SK-N-SH treated with all-trans-retinoic acid at 6 μM for 48 hours (cell line): ENCODE results near the gene LDB1.

Experiments
- ATAC-seq: fragments of 200-7000 bp; cut with Tn5 transposase; 3 replicates; pipeline ENCODE4 v1.9.1; 2020; ENCODE audit warnings: mild to moderate bottlenecking, moderate library complexity
- ARNTL ChIP-seq: fragments of 450-650 bp; formaldehyde crosslinking; IDR thresholded peaks from 2 replicates; pipeline ENCODE4 v1.5.0; 2020; ENCODE audit warnings: low read depth, mild to moderate bottlenecking, moderate library complexity, borderline replicate concordance
- CSDC2 ChIP-seq: fragments of 250-450 bp; sonication (Bioruptor Pico); IDR thresholded peaks from 2 replicates; pipeline ENCODE4 v1.5.0; 2020; ENCODE audit warnings: mild to moderate bottlenecking, moderate library complexity
- CSRNP3 ChIP-seq: fragments of 250-450 bp; sonication (Bioruptor Pico); IDR thresholded peaks from 2 replicates; pipeline ENCODE4 v1.5.1; 2021; ENCODE audit warnings: mild to moderate bottlenecking, moderate library complexity
- ESRRG ChIP-seq: fragments of 250-450 bp; sonication (Bioruptor Pico); IDR thresholded peaks from 2 replicates; pipeline ENCODE4 v1.6.1; 2021; ENCODE audit warnings: mild to moderate bottlenecking
- ISL1 ChIP-seq: fragments of 250-450 bp; sonication (Bioruptor Pico); IDR thresholded peaks from 2 replicates; pipeline ENCODE4 v2.1.2; 2022; ENCODE audit warnings: mild to moderate bottlenecking, moderate library complexity
- PATZ1 ChIP-seq: fragments of 250-450 bp; sonication (Bioruptor Pico); IDR thresholded peaks from 2 replicates; pipeline ENCODE4 v1.8.0; 2020; ENCODE audit warnings: mild to moderate bottlenecking, moderate library complexity, borderline replicate concordance
- PPARA ChIP-seq: fragments of 250-450 bp; sonication (Bioruptor Pico); IDR thresholded peaks from 2 replicates; pipeline ENCODE4 v1.5.0; 2020; ENCODE audit warnings: mild to moderate bottlenecking, borderline replicate concordance
- RARB ChIP-seq: fragments of 250-450 bp; sonication (Bioruptor Pico); IDR thresholded peaks from 2 replicates; pipeline ENCODE4 v1.8.0; 2021; ENCODE audit warnings: mild to moderate bottlenecking, moderate library complexity
- SNAI2 ChIP-seq: fragments of 250-450 bp; sonication (Bioruptor Pico); IDR thresholded peaks from 2 replicates; pipeline ENCODE4 v1.5.0; 2020; ENCODE audit warnings: mild to moderate bottlenecking, moderate library complexity
- TCF4 ChIP-seq: fragments of 250-450 bp; sonication (Bioruptor Pico); IDR thresholded peaks from 2 replicates; pipeline ENCODE4 v1.8.0; 2021; ENCODE audit warnings: mild to moderate bottlenecking, moderate library complexity, borderline replicate concordance
- ZFP3 ChIP-seq: fragments of 250-450 bp; sonication (Bioruptor Pico); IDR thresholded peaks from 2 replicates; pipeline ENCODE4 v1.5.0; 2020; ENCODE audit warnings: mild to moderate bottlenecking, moderate library complexity
- ZFP30 ChIP-seq: fragments of 450-650 bp; formaldehyde crosslinking; IDR thresholded peaks from 2 replicates; pipeline ENCODE4 v1.5.0; 2022; ENCODE audit warnings: mild to moderate bottlenecking, moderate library complexity
- ZNF565 ChIP-seq: fragments of 450-650 bp; formaldehyde crosslinking; conservative IDR thresholded peaks from 2 replicates; pipeline ENCODE4 v1.5.0; 2020; ENCODE audit warnings: low read depth, mild to moderate bottlenecking, moderate library complexity
- ZNF70 ChIP-seq: fragments of 450-650 bp; formaldehyde crosslinking; IDR thresholded peaks from 2 replicates; pipeline ENCODE4 v1.5.0; 2020; ENCODE audit warnings: mild to moderate bottlenecking, moderate library complexity
- ZNF8 ChIP-seq: fragments of 450-650 bp; formaldehyde crosslinking; IDR thresholded peaks from 2 replicates; pipeline ENCODE4 v1.5.0; 2020; ENCODE audit warnings: mild to moderate bottlenecking, moderate library complexity
- TF ChIP-seq, protein P1 (sequence below): fragments of 250-450 bp; sonication (Bioruptor Pico); IDR thresholded peaks from 2 replicates; pipeline ENCODE4 v1.5.0; 2020; ENCODE audit warnings: mild to moderate bottlenecking, moderate library complexity
- TF ChIP-seq, protein P2 (sequence below): fragments of 250-450 bp; sonication (Bioruptor Pico); IDR thresholded peaks from 2 replicates; pipeline ENCODE4 v1.5.1; 2020; ENCODE audit warnings: low read depth, mild to moderate bottlenecking, moderate library complexity
- TF ChIP-seq, protein P3 (sequence below): fragments of 250-450 bp; sonication (Bioruptor Pico); IDR thresholded peaks from 2 replicates; pipeline ENCODE4 v1.8.0; 2021; ENCODE audit warnings: low read depth, mild to moderate bottlenecking, moderate library complexity, borderline replicate concordance

Gene LDB1

GRCh38 chr10:102064868-102065560, 55.2 kb downstream of the LDB1 start, which contains the start of gene HPS6:
Gene HPS6, plus strand, starts transcription at chr10:102065349. Its CDS starts 126 bp downstream, at chr10:102065475.
- ATAC-seq, result peak; percentile 99
- TF ChIP-seq, protein P1, sequence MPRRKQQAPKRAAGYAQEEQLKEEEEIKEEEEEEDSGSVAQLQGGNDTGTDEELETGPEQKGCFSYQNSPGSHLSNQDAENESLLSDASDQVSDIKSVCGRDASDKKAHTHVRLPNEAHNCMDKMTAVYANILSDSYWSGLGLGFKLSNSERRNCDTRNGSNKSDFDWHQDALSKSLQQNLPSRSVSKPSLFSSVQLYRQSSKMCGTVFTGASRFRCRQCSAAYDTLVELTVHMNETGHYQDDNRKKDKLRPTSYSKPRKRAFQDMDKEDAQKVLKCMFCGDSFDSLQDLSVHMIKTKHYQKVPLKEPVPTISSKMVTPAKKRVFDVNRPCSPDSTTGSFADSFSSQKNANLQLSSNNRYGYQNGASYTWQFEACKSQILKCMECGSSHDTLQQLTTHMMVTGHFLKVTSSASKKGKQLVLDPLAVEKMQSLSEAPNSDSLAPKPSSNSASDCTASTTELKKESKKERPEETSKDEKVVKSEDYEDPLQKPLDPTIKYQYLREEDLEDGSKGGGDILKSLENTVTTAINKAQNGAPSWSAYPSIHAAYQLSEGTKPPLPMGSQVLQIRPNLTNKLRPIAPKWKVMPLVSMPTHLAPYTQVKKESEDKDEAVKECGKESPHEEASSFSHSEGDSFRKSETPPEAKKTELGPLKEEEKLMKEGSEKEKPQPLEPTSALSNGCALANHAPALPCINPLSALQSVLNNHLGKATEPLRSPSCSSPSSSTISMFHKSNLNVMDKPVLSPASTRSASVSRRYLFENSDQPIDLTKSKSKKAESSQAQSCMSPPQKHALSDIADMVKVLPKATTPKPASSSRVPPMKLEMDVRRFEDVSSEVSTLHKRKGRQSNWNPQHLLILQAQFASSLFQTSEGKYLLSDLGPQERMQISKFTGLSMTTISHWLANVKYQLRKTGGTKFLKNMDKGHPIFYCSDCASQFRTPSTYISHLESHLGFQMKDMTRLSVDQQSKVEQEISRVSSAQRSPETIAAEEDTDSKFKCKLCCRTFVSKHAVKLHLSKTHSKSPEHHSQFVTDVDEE (CRISPR knock-in tag), result peak; percentile 63; the same call in 1 of the 2 replicates
- TF ChIP-seq ZNF565 (CRISPR knock-in tag), result no peak

GRCh38 chr10:102064503-102064867, 55.7 kb downstream of the LDB1 start:
- no peak for TF ChIP-seq ZFP3 (CRISPR knock-in tag)
- no peak for TF ChIP-seq ISL1 (CRISPR knock-in tag)
- TF ChIP-seq CSRNP3, result no peak
- TF ChIP-seq, protein P2, sequence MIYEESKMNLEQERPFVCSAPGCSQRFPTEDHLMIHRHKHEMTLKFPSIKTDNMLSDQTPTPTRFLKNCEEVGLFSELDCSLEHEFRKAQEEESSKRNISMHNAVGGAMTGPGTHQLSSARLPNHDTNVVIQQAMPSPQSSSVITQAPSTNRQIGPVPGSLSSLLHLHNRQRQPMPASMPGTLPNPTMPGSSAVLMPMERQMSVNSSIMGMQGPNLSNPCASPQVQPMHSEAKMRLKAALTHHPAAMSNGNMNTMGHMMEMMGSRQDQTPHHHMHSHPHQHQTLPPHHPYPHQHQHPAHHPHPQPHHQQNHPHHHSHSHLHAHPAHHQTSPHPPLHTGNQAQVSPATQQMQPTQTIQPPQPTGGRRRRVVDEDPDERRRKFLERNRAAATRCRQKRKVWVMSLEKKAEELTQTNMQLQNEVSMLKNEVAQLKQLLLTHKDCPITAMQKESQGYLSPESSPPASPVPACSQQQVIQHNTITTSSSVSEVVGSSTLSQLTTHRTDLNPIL, result no peak

DNA sequence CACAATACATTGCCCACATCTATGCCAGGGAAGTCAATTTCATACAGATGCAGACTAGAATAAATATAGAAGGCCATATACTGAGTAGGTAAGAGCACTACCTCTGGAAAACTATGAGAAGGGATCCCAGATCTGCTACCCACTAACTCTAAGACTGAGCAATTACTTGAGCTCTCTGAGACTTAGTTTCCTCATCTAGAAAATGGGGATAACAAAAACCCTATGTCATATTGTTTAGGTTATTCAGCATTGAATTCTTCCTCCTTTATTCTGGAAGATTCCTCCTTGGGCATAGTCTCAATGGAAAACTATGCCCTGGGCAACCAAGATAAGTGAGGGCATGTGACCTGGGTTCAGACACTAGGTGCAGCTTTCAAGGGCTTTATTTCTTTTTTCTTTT, 60.2 kb downstream of the LDB1 start:
- ATAC-seq, result no peak
- no peak for TF ChIP-seq ZNF70 (CRISPR knock-in tag)
- TF ChIP-seq, protein P1 (CRISPR knock-in tag), result no peak
- no peak for TF ChIP-seq PATZ1
- TF ChIP-seq CSDC2, result no peak
- TF ChIP-seq, protein P3, sequence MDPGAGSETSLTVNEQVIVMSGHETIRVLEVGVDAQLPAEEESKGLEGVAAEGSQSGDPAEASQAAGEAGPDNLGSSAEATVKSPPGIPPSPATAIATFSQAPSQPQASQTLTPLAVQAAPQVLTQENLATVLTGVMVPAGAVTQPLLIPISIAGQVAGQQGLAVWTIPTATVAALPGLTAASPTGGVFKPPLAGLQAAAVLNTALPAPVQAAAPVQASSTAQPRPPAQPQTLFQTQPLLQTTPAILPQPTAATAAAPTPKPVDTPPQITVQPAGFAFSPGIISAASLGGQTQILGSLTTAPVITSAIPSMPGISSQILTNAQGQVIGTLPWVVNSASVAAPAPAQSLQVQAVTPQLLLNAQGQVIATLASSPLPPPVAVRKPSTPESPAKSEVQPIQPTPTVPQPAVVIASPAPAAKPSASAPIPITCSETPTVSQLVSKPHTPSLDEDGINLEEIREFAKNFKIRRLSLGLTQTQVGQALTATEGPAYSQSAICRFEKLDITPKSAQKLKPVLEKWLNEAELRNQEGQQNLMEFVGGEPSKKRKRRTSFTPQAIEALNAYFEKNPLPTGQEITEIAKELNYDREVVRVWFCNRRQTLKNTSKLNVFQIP (CRISPR knock-in tag), result no peak
- no peak for TF ChIP-seq ESRRG (CRISPR knock-in tag)
- no peak for TF ChIP-seq ZFP30 (CRISPR knock-in tag)
- no peak for TF ChIP-seq ZFP3 (CRISPR knock-in tag)
- TF ChIP-seq ISL1 (CRISPR knock-in tag), result no peak
- no peak for TF ChIP-seq ARNTL
- TF ChIP-seq CSRNP3, result no peak
- TF ChIP-seq TCF4, result no peak
- TF ChIP-seq SNAI2 (CRISPR knock-in tag), result no peak
- no peak for TF ChIP-seq ZNF8 (CRISPR knock-in tag)
- no peak for TF ChIP-seq PPARA (CRISPR knock-in tag)
- TF ChIP-seq ZNF565 (CRISPR knock-in tag), result no peak
- no peak for TF ChIP-seq RARB (CRISPR knock-in tag)

More at GRCh38 chr10:102064503-102064867, 55.7 kb downstream of the LDB1 start:
- no peak for ATAC-seq
